ENCODE data around the gene MIOS.
"Not testable (repeated sequence)": the region's sequence is repeated elsewhere in the genome, so short reads cannot be mapped to it uniquely, and the experiment has no call there.

MIOS gene

GRCh38 chr7:7654964-7655715 is 88.5 kb downstream of the MIOS start:
- no peaks in the 10 kb centered on the region for H3K79me2 ChIP-seq (ENCODE audit: low read length)
- TF ChIP-seq CTCF (IDR thresholded peaks at IDR 0.05; ENCODE audit: low read depth, low read length) (no peak), EZH2phosphoT487 (IDR thresholded peaks at IDR 0.05; ENCODE audit: low read depth) (no peak)
- no peak overlapping the region for H3K4me3 ChIP-seq (ENCODE audit: low read length)
- H4K20me1 ChIP-seq (ENCODE audit: insufficient read depth, low read length) = no peaks in the 10 kb centered on the region
- H2AFZ ChIP-seq (ENCODE audit: low read depth, low read length) = no peak overlapping the region
- H3K9me3 ChIP-seq (ENCODE audit: insufficient read depth, low read length) = no peaks in the 10 kb centered on the region
- H3K36me3 ChIP-seq (replicated peaks; ENCODE audit: low read depth, low read length) = no peaks in the 10 kb centered on the region
- H3K27ac ChIP-seq (ENCODE audit: low read length) = no peak overlapping the region
- no peaks in the 10 kb centered on the region for H3K4me1 ChIP-seq (ENCODE audit: low read length)
- H3K4me2 ChIP-seq (ENCODE audit: low read length) = no peak overlapping the region
- H3K27me3 ChIP-seq (ENCODE audit: low read depth, low read length) = no peaks in the 10 kb centered on the region
- H3K9ac ChIP-seq (ENCODE audit: low read length) = no peak overlapping the region

- H3K79me2 ChIP-seq (ENCODE audit: low read length); H3K36me3 ChIP-seq (replicated peaks; ENCODE audit: low read depth, low read length); H3K4me3 ChIP-seq (ENCODE audit: low read length); H2AFZ ChIP-seq (ENCODE audit: low read depth, low read length); H3K4me2 ChIP-seq (ENCODE audit: low read length); H3K27me3 ChIP-seq (ENCODE audit: low read depth, low read length); H3K9me3 ChIP-seq (ENCODE audit: insufficient read depth, low read length); H3K4me1 ChIP-seq (ENCODE audit: low read length); H3K27ac ChIP-seq (ENCODE audit: low read length); H3K9ac ChIP-seq (ENCODE audit: low read length); H4K20me1 ChIP-seq (ENCODE audit: insufficient read depth, low read length): not testable (repeated sequence)
These were observed 89.8 kb downstream of the MIOS start for GRCh38 chr7:7656459-7656858.

All from OCI-LY3 (cell line).